Ovary (tissue), 3 donors: ENCODE results near the gene EXD3.

Experiments used
- EP300 ChIP-seq: sonication (generic); formaldehyde crosslinking; IDR thresholded peaks from one replicate; pipeline ENCODE4 v1.6.1; 2017; ENCODE audit warnings: antibody characterized with exemption
- POLR2A ChIP-seq: fragments of 450-650 bp; IDR thresholded peaks from one replicate; pipeline ENCODE4 v1.6.1; 2017; ENCODE audit warnings: antibody characterized with exemption, mild to moderate bottlenecking, moderate library complexity
- TF ChIP-seq, protein P1 (sequence below), 3 donors: fragments of 450-650 bp in 2 of 3; fragments of 200-600 bp in 1 of 3; IDR thresholded peaks; one replicate each; pipeline versions ENCODE4 v1.5.1 to v1.8.0; 2016 to 2022; ENCODE audit warnings: antibody characterized with exemption in 3 of 3, mild to moderate bottlenecking in 1 of 3
- donor health status: DM: no; HTN: no; CAD: no.

DNA sequence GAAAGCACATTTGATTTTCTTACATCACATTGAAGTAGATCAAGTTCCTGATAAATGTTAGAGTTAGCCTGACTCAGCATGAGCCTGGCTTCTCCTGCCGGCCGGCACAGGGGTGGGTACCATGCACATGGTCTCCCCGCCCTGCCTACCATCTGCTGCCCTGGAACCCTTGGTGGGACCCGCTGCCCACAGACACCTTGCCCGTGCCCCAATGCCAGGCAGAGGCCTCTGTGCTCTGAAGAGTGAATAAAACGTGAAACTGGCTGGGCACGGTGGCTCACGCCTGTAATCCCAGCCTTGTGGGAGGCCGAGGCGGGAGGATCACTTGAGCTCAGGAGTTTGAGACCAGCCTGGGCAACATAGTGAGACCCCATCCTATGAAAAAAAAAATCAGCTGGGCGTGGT lies 17.3 kb downstream of the EXD3 start:
- TF ChIP-seq, protein P1, sequence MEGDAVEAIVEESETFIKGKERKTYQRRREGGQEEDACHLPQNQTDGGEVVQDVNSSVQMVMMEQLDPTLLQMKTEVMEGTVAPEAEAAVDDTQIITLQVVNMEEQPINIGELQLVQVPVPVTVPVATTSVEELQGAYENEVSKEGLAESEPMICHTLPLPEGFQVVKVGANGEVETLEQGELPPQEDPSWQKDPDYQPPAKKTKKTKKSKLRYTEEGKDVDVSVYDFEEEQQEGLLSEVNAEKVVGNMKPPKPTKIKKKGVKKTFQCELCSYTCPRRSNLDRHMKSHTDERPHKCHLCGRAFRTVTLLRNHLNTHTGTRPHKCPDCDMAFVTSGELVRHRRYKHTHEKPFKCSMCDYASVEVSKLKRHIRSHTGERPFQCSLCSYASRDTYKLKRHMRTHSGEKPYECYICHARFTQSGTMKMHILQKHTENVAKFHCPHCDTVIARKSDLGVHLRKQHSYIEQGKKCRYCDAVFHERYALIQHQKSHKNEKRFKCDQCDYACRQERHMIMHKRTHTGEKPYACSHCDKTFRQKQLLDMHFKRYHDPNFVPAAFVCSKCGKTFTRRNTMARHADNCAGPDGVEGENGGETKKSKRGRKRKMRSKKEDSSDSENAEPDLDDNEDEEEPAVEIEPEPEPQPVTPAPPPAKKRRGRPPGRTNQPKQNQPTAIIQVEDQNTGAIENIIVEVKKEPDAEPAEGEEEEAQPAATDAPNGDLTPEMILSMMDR (IDR thresholded peaks at IDR 0.05): no peak
- TF ChIP-seq EP300 (no peak), POLR2A (no peak)
